Measurements from ENCODE around the gene OPCML.

DNA sequence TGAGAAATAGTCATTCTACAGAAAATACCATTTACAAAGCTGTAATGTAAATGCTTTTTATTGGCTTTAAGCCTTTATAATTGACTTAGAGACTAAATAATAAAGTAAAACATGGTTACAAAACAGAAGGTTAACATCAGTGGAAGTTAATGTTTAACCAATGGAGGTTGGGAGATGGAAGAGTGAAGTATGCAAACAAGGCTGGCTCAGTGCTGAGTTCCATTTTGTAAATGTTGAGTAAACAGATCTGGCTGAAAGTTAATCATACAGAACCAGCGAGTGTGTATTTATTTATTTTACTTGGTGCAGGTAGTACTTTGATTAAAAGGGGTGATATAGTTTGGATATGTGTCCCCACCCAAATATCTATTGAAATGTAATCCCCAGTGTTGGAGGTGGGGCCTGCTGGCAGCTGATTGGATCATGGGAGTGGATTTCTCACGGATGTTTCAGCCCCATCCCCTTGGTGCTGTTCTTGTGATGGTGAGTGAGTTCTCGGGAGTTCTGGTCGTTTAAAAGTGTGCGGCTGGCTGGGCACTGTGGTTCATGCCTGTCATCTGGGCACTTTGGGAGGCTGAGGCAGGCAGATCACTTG, 827.4 kb downstream of the OPCML start:
- TF ChIP-seq, protein P1, sequence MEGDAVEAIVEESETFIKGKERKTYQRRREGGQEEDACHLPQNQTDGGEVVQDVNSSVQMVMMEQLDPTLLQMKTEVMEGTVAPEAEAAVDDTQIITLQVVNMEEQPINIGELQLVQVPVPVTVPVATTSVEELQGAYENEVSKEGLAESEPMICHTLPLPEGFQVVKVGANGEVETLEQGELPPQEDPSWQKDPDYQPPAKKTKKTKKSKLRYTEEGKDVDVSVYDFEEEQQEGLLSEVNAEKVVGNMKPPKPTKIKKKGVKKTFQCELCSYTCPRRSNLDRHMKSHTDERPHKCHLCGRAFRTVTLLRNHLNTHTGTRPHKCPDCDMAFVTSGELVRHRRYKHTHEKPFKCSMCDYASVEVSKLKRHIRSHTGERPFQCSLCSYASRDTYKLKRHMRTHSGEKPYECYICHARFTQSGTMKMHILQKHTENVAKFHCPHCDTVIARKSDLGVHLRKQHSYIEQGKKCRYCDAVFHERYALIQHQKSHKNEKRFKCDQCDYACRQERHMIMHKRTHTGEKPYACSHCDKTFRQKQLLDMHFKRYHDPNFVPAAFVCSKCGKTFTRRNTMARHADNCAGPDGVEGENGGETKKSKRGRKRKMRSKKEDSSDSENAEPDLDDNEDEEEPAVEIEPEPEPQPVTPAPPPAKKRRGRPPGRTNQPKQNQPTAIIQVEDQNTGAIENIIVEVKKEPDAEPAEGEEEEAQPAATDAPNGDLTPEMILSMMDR (IDR thresholded peaks at IDR 0.05): no peak
- TF ChIP-seq POLR2A (IDR thresholded peaks at IDR 0.05): no peak

All from lower leg skin (tissue), 3 donors.